ENCODE results near the gene RHOT1. TPM values are rescaled to one million over a fixed set of nuclear protein-coding genes. Genes with fewer than 3 reads are reported as not detected.

Gene RHOT1
- total RNA-seq, 1 experiment from 2014 or later = 23.0 TPM

DNA sequence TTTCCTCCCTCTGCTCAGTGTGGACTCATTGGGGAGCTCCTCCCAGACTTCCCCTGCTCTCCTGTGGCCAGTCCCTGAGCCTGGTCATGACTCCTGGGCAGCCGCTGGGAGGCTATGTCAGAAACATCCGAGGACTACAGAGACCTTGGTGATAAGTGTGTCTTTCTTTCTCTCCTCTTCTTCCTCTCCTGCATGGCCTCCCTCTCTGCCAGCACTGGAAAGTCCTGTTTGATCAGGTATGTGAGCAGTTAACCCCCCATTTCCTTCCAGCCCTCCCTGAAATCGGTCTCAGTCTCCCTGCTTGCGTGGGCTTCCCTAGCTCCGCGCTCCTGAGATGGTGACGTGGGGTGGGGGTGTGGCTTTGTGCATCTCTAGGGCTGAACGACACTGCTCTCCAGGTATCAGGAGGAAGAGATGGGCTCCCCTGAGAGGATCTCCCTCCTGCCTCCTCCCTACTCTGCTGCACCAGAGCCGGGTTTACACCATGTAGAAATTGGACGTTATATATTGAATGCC is 125.4 kb downstream of the RHOT1 start:
- BruUV-seq (replicated peaks) = no TSS peak
- CTCF ChIA-PET = interaction anchor here (0.5 kb wide), 1 partner anchor 357 kb away, joined by 3 read pairs; no protein-coding TSS in a partner anchor
- intact Hi-C loops (cut with micrococcal nuclease; ENCODE audit: unreplicated experiment) = no loop called here
- H3K36me3 Mint-ChIP-seq (ENCODE audit: insufficient read depth, unreplicated experiment) = peaks cover 4% of the 10 kb centered on the region
- peaks cover 12% of the 10 kb centered on the region for H3K4me1 Mint-ChIP-seq (ENCODE audit: low read depth, unreplicated experiment)
- peak; percentile 14 for DNase-seq
- peaks cover 94% of the 10 kb centered on the region for H3K27me3 Mint-ChIP-seq (ENCODE audit: unreplicated experiment)
- TF ChIP-seq, protein P1, sequence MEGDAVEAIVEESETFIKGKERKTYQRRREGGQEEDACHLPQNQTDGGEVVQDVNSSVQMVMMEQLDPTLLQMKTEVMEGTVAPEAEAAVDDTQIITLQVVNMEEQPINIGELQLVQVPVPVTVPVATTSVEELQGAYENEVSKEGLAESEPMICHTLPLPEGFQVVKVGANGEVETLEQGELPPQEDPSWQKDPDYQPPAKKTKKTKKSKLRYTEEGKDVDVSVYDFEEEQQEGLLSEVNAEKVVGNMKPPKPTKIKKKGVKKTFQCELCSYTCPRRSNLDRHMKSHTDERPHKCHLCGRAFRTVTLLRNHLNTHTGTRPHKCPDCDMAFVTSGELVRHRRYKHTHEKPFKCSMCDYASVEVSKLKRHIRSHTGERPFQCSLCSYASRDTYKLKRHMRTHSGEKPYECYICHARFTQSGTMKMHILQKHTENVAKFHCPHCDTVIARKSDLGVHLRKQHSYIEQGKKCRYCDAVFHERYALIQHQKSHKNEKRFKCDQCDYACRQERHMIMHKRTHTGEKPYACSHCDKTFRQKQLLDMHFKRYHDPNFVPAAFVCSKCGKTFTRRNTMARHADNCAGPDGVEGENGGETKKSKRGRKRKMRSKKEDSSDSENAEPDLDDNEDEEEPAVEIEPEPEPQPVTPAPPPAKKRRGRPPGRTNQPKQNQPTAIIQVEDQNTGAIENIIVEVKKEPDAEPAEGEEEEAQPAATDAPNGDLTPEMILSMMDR (IDR thresholded peaks at IDR 0.05; ENCODE audit: unreplicated experiment) = no peak
- H3K9me3 Mint-ChIP-seq (ENCODE audit: low read depth, unreplicated experiment) = no peaks in the 10 kb centered on the region
- peak overlapping the region; percentile 27 for H3K27ac Mint-ChIP-seq (ENCODE audit: unreplicated experiment)
- peak overlapping the region; percentile 62 for H3K4me3 Mint-ChIP-seq (ENCODE audit: low read depth, unreplicated experiment)

DNA sequence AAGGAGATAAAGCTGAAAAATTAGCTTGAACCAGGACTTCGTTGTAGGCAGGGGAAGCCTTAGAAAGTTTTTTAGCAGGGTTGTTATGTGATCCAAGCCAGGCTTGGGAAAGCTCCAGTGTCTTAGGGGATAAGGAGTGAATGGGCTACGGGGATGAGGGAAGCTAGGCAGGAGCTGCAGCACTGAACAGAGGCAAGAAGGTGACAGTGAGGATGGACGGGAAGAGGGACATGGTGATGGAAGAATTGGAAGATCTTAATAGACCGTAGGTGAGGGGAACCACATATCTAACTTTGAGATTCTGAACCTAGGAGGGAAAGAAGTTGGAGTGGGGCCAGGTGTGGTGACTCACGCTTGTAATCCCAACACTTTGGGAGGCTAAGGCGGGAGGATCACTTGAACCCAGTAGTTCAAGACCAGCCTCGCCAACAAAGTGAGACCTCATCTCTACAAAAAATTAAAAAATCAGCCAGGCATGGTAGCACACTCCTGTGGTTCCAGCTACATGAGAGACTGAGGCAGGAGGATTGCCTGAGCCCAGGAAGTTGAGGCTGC is 126.5 kb downstream of the RHOT1 start:
- CTCF ChIA-PET = no interaction called here
- Mint-ChIP-seq H3K4me3 (ENCODE audit: low read depth, unreplicated experiment) (no peak overlapping the region), H3K9me3 (ENCODE audit: low read depth, unreplicated experiment) (no peaks in the 10 kb centered on the region), H3K36me3 (ENCODE audit: insufficient read depth, unreplicated experiment) (peaks cover 4% of the 10 kb centered on the region), H3K4me1 (ENCODE audit: low read depth, unreplicated experiment) (peaks cover 12% of the 10 kb centered on the region), H3K27ac (ENCODE audit: unreplicated experiment) (no peak overlapping the region), H3K27me3 (ENCODE audit: unreplicated experiment) (peaks cover 94% of the 10 kb centered on the region)
- intact Hi-C loops (cut with micrococcal nuclease; ENCODE audit: unreplicated experiment) = no loop called here
- no TSS peak for BruUV-seq (replicated peaks)
- TF ChIP-seq, protein P1 (IDR thresholded peaks at IDR 0.05; ENCODE audit: unreplicated experiment) = no peak
- DNase-seq = no peak

DNA sequence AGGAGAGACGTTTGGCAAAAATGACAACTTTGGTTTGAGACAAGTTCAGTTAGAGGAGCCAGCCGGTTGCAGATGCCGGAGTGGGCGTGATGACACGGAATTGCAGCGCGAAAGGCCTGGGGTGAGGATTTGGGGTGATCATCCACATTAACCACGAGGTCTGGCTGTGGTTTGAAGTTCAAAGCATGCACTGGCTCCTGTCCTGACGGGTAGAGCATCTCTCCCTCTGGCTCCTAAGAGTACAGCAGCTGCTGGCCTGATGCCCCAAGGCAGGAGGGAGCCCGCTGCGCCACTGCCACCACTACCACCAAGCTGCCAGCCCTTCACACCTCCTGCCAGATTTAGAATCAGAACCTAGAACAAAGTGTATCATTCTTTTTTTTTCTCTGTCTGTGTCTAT is 127.1 kb downstream of the RHOT1 start:
- no peaks in the 10 kb centered on the region for H3K9me3 Mint-ChIP-seq (ENCODE audit: low read depth, unreplicated experiment)
- no peak for DNase-seq
- no peak overlapping the region for H3K27ac Mint-ChIP-seq (ENCODE audit: unreplicated experiment)
- H3K4me3 Mint-ChIP-seq (ENCODE audit: low read depth, unreplicated experiment) = no peak overlapping the region
- BruUV-seq (replicated peaks) = no TSS peak
- H3K4me1 Mint-ChIP-seq (ENCODE audit: low read depth, unreplicated experiment) = peaks cover 12% of the 10 kb centered on the region
- TF ChIP-seq, protein P1 (IDR thresholded peaks at IDR 0.05; ENCODE audit: unreplicated experiment) = no peak
- CTCF ChIA-PET = no interaction called here
- H3K36me3 Mint-ChIP-seq (ENCODE audit: insufficient read depth, unreplicated experiment) = peaks cover 4% of the 10 kb centered on the region
- H3K27me3 Mint-ChIP-seq (ENCODE audit: unreplicated experiment) = peaks cover 94% of the 10 kb centered on the region
- intact Hi-C loops (cut with micrococcal nuclease; ENCODE audit: unreplicated experiment) = no loop called here

DNA sequence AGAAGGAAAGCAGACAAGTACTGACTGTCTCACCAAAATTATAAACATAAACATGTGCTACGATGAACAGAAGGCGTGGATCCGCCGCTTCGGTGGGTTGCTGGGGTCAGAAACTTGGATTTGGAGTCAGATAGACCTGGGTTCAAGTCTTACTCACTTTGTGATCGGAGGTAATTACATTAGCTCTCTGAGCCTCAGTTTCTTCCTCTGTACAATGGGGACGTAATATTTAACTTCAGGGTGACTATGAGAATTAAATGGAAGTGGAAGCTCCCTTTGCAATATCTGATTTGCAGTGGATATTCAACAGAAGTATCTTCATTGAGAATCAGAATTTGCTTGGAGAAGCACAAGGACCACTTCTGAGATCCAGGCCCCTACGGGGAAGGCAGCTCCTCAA is 129.5 kb downstream of the RHOT1 start:
- BruUV-seq (replicated peaks) = no TSS peak
- intact Hi-C loops (cut with micrococcal nuclease; ENCODE audit: unreplicated experiment) = no loop called here
- no peak for DNase-seq
- CTCF ChIA-PET = interaction anchor here (0.5 kb wide), 1 partner anchor 53 kb away, joined by 4 read pairs; no protein-coding TSS in a partner anchor
- Mint-ChIP-seq H3K27ac (ENCODE audit: unreplicated experiment) (no peak overlapping the region), H3K4me1 (ENCODE audit: low read depth, unreplicated experiment) (peaks cover 12% of the 10 kb centered on the region), H3K27me3 (ENCODE audit: unreplicated experiment) (peaks cover 79% of the 10 kb centered on the region), H3K36me3 (ENCODE audit: insufficient read depth, unreplicated experiment) (peaks cover 4% of the 10 kb centered on the region), H3K4me3 (ENCODE audit: low read depth, unreplicated experiment) (no peak overlapping the region), H3K9me3 (ENCODE audit: low read depth, unreplicated experiment) (no peaks in the 10 kb centered on the region)
- TF ChIP-seq, protein P1 (IDR thresholded peaks at IDR 0.05; ENCODE audit: unreplicated experiment) = no peak
